Suprapubic skin (tissue), 4 donors: ENCODE results near the gene LRMDA.

Experiments used
- POLR2A ChIP-seq, 2 donors: fragments of 450-650 bp; IDR thresholded peaks; one replicate each; pipeline ENCODE4 v1.6.1; 2017; ENCODE audit warnings: antibody characterized with exemption in 2 of 2, mild to moderate bottlenecking in 2 of 2, moderate library complexity in 2 of 2
- POLR2AphosphoS5 ChIP-seq, 3 donors: sonication (generic); formaldehyde crosslinking; IDR thresholded peaks; one replicate each; pipeline ENCODE4 v1.6.1; 2017; ENCODE audit warnings: antibody characterized with exemption in 3 of 3
- TF ChIP-seq, protein P1 (sequence below), 2 donors: fragments of 200-600 bp in 1 of 2; fragments of 450-650 bp in 1 of 2; sonication (generic) in 1 of 2; IDR thresholded peaks; one replicate each; pipeline ENCODE4 v1.5.1; 2016 to 2019; ENCODE audit warnings: antibody characterized with exemption in 2 of 2, mild to moderate bottlenecking in 1 of 2, moderate library complexity in 1 of 2

- TF ChIP-seq, protein P1, sequence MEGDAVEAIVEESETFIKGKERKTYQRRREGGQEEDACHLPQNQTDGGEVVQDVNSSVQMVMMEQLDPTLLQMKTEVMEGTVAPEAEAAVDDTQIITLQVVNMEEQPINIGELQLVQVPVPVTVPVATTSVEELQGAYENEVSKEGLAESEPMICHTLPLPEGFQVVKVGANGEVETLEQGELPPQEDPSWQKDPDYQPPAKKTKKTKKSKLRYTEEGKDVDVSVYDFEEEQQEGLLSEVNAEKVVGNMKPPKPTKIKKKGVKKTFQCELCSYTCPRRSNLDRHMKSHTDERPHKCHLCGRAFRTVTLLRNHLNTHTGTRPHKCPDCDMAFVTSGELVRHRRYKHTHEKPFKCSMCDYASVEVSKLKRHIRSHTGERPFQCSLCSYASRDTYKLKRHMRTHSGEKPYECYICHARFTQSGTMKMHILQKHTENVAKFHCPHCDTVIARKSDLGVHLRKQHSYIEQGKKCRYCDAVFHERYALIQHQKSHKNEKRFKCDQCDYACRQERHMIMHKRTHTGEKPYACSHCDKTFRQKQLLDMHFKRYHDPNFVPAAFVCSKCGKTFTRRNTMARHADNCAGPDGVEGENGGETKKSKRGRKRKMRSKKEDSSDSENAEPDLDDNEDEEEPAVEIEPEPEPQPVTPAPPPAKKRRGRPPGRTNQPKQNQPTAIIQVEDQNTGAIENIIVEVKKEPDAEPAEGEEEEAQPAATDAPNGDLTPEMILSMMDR (IDR thresholded peaks at IDR 0.05) = no peak
- no peak for TF ChIP-seq POLR2A (IDR thresholded peaks at IDR 0.05)
- no peak for TF ChIP-seq POLR2AphosphoS5 (IDR thresholded peaks at IDR 0.05)
These were observed 507.1 kb downstream of the LRMDA start for GRCh38 chr10:75938380-75939122.
